ENCODE data around the gene APOL1.
"Not testable (repeated sequence)": the region's sequence is repeated elsewhere in the genome, so short reads cannot be mapped to it uniquely, and the experiment has no call there.

The APOL1 gene

DNA sequence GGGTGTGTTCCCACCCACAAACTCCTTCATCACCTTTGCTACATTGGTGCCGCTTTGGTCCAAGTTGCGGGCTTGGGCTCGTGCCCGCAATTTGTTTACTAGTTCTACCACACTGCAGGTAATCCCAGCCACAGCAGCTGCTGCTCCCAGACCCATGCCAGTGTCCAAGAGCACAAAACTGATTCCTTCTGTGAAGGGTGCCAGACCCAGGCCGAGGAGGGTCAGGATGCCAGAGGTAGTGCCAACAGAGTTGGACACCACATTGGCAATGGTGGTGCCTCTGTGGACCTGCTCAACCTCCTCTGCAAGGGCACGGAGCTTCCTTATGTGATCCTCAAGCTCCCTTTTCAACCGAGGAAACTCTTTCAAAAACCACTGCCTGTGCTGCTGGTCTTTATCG, 25.1 kb upstream of the APOL1 start:
- H3K27me3 ChIP-seq (replicated peaks): no peaks in the 10 kb centered on the region
- no peak overlapping the region for H3K27ac ChIP-seq
- TF ChIP-seq, protein P1, sequence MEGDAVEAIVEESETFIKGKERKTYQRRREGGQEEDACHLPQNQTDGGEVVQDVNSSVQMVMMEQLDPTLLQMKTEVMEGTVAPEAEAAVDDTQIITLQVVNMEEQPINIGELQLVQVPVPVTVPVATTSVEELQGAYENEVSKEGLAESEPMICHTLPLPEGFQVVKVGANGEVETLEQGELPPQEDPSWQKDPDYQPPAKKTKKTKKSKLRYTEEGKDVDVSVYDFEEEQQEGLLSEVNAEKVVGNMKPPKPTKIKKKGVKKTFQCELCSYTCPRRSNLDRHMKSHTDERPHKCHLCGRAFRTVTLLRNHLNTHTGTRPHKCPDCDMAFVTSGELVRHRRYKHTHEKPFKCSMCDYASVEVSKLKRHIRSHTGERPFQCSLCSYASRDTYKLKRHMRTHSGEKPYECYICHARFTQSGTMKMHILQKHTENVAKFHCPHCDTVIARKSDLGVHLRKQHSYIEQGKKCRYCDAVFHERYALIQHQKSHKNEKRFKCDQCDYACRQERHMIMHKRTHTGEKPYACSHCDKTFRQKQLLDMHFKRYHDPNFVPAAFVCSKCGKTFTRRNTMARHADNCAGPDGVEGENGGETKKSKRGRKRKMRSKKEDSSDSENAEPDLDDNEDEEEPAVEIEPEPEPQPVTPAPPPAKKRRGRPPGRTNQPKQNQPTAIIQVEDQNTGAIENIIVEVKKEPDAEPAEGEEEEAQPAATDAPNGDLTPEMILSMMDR (IDR thresholded peaks at IDR 0.05; ENCODE audit: low read depth, low read length, missing control alignments): no peak
- no peak overlapping the region for H3K4me3 ChIP-seq (ENCODE audit: low read depth, low read length)
- in situ Hi-C loops (cut with HindIII; ENCODE audit: low pct_ligation_motif_present, low sequenced_read_pairs): no loop called here
- no peak for DNase-seq
- peaks cover 40% of the 10 kb centered on the region for H3K36me3 ChIP-seq (replicated peaks)

DNA sequence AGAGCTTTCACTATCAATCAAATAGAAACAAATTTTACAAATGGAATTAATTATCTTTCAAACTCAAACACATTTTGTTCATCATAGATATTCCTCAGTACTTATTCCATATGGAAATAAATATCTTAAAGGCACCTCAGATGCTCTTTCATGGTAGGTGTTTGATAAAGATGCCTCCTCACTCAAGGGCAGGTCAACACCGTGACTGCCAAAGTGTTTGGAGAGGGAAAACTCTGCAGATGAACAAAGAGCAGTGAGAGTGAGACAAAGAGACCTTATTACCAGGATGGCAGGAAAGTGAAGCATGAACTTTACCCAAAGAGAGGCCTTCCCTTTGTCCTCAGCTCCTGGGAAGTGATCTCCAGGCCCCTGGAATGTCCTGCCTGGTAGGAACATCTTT, 24.6 kb upstream of the APOL1 start:
- DNase-seq; H3K27me3 ChIP-seq (replicated peaks); H3K4me3 ChIP-seq (ENCODE audit: low read depth, low read length); in situ Hi-C loops (cut with HindIII; ENCODE audit: low pct_ligation_motif_present, low sequenced_read_pairs); H3K27ac ChIP-seq: not testable (repeated sequence)
- H3K36me3 ChIP-seq (replicated peaks): peaks cover 46% of the 10 kb centered on the region

DNA sequence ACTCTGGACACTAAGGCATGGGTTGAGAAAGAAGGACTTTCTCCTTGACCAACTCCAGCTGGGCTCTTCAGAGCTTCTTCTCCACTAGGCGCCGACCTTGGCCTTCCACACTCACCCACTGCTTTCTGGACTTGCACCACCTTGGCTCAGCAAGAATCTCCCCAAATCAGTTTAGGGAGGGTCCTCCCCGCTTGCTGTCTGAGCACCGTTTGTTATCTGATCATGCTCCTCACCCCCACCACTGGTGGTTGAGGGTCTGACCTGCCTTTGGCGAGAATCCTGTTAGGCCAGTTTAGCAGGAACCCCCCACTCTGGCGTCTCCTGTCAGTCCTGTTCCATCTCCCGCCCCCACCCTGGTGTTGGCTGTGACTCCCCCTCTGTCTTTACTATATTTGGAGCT, 24.0 kb upstream of the APOL1 start:
- H3K36me3 ChIP-seq (replicated peaks): peaks cover 48% of the 10 kb centered on the region
- TF ChIP-seq, protein P1 (IDR thresholded peaks at IDR 0.05; ENCODE audit: low read depth, low read length, missing control alignments): no peak
- no peak overlapping the region for H3K27ac ChIP-seq
- no peaks in the 10 kb centered on the region for H3K27me3 ChIP-seq (replicated peaks)
- in situ Hi-C loops (cut with HindIII; ENCODE audit: low pct_ligation_motif_present, low sequenced_read_pairs): no loop called here
- DNase-seq: no peak
- no peak overlapping the region for H3K4me3 ChIP-seq (ENCODE audit: low read depth, low read length)

DNA sequence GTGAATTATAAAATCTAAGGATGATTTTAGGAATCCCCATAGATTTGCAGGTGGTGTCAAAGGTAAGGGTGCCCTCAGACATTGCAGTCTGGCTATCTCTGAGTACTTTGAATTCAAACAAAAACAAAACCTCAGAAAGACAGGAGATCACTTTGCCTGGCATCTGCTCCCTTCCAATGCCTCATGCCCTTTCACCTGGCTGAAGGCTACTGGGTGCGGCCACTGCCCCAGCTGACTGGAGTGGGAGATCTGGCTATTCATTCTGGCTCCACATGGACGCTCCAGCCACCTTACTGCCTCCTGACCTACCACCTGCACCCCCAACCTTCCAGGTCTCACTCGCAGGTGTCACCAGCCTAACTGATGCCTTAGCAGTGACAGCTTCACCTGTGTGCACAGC, 23.3 kb upstream of the APOL1 start:
- H3K27ac ChIP-seq; in situ Hi-C loops (cut with HindIII; ENCODE audit: low pct_ligation_motif_present, low sequenced_read_pairs); DNase-seq; H3K4me3 ChIP-seq (ENCODE audit: low read depth, low read length); H3K27me3 ChIP-seq (replicated peaks): not testable (repeated sequence)
- peaks cover 48% of the 10 kb centered on the region for H3K36me3 ChIP-seq (replicated peaks)

DNA sequence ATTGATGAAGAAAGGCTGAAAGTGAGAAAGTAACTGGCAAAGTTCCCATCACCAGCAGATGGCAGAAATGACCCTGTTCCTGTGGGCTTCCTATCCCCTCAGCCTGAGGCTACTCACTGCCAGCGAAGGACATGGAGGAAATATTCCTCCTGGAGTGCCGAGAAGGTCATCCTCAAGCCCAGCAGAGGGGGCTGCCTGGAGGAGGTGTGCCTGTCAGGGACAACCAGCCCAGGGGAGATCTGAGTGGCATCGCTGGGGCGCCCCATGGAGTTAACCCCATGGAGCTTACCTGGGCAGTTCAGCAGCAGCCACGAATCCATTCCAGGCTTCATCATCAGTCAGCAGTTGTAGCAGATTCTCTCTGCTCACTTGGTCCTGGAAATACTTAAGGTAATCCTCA, 21.9 kb upstream of the APOL1 start:
- DNase-seq; in situ Hi-C loops (cut with HindIII; ENCODE audit: low pct_ligation_motif_present, low sequenced_read_pairs); H3K4me3 ChIP-seq (ENCODE audit: low read depth, low read length); H3K27me3 ChIP-seq (replicated peaks); H3K27ac ChIP-seq: not testable (repeated sequence)
- H3K36me3 ChIP-seq (replicated peaks): peaks cover 48% of the 10 kb centered on the region

DNA sequence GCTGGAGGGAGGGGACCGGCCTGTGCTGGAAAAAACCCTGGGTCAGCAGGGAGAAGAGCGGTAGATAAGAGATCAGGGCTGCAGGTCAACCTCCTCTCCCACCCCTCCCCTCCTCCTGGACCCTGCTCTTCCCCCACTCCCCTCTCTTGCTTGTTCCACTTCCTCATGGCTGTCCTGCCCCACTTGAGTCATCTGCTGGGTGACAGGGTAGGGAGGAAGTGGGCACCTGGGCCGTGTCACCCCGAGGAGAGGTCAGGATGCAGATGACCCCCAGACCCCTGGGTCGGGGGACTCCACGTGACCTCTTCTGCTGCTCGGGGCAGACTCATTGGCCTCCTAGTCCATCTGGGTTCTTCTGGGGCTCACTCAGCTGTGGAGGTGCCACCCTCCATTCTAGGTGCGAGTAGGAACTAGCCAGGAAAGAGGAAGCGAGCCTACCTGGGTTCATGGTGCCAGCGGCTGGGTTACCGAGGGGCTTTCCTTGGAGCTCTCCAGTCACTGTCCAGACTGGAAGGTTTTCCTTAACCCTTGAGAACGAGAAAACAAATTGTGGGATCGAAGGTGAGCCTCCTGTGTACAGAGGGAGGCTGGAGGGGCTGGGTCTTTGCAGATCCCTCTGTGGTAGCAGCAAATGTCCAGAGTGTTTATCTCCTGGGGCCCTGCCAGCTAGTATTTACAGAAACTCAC, 20.1 kb upstream of the APOL1 start:
- no peak overlapping the region for H3K4me3 ChIP-seq (ENCODE audit: low read depth, low read length)
- H3K27ac ChIP-seq: no peak overlapping the region
- no peaks in the 10 kb centered on the region for H3K27me3 ChIP-seq (replicated peaks)
- peaks cover 43% of the 10 kb centered on the region for H3K36me3 ChIP-seq (replicated peaks)
- in situ Hi-C loops (cut with HindIII; ENCODE audit: low pct_ligation_motif_present, low sequenced_read_pairs): no loop called here
- DNase-seq: no peak
- TF ChIP-seq, protein P1 (IDR thresholded peaks at IDR 0.05; ENCODE audit: low read depth, low read length, missing control alignments): no peak

DNA sequence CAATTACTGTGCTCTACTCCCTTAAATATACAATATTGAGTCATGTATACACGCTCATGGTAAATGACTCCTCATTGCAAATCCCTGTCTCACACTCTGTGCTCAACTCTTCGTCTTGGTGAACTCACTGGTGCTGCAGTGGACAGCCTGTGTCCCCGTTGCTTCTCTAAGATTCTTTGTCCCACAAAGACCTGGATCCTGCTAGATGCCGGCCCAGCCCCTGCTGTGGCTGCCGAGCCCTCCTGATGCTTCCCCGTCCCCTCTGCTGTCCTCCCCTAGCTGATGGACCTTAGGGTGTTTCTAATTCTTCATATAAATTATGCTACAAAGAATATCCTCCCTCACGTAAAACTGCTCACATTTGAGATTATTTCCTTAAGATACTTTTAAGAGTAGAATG, 19.1 kb upstream of the APOL1 start:
- in situ Hi-C loops (cut with HindIII; ENCODE audit: low pct_ligation_motif_present, low sequenced_read_pairs): no loop called here
- TF ChIP-seq, protein P1 (IDR thresholded peaks at IDR 0.05; ENCODE audit: low read depth, low read length, missing control alignments): no peak
- peaks cover 37% of the 10 kb centered on the region for H3K36me3 ChIP-seq (replicated peaks)
- no peaks in the 10 kb centered on the region for H3K27me3 ChIP-seq (replicated peaks)
- H3K4me3 ChIP-seq (ENCODE audit: low read depth, low read length): no peak overlapping the region
- no peak overlapping the region for H3K27ac ChIP-seq
- no peak for DNase-seq

Measured in brain microvascular endothelial cell (primary cell).